Putamen (tissue), 1 donor: ENCODE results near the gene RGN.
A peak's percentile ranks its signal among the peaks of the same experiment; 100 is the strongest.
"Not testable (repeated sequence)": the region's sequence is repeated elsewhere in the genome, so short reads cannot be mapped to it uniquely, and the experiment has no call there.

Experiments used
- DNase-seq: peaks from one replicate; pipeline ENCODE4 v3.0.0-alpha.2; 2016; ENCODE audit warnings: low spot score

RGN gene

DNA sequence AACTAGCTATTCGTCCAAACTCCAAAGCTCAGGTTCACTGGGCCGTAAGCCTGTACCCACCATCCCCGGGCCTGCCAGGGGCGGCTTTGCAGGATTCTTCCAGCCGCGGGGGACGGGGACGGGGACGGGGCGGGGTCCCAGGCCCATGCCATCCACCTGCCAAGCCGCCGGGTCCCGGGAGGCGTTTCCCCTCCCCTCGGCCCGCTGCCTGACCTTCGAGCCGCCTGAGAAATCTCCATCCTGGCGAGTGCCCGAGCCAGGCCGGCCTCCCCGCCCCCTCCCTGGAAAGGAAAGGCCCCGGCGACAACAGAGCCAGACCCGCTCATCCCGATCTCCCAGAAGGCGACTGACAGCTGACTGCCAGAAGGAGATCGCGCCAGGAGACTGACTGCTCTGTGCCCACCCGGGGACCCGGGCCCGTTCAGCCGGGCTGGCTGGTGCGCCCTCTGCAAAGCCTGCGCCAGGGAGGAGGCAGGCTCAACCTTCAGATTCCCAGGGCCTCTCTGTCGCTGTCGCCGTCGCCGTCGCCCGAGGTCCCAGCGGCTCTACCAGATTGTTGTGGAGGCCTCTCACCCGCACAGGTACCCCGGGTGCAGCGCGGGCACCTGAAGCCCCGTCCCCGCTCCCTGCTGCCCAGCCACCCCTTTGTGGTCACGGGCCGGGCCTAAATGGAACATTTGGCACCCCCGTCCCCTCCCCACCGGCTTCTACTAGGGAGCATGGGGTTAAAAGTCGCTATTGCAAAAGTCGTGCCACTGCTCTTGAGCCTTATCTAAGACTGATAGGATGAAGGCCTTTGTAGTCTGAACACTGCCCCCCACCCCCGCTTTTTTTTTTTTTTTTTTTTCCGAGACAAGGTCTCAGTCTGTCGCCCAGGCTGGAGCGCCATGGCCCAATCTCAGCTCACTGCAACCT is at the start of gene RGN:
TSS of gene RGN (plus strand) at position 315 of the 915 bp plus-strand sequence. CDS start 2,702 bp downstream, outside the sequence.
- no peak for DNase-seq

DNA sequence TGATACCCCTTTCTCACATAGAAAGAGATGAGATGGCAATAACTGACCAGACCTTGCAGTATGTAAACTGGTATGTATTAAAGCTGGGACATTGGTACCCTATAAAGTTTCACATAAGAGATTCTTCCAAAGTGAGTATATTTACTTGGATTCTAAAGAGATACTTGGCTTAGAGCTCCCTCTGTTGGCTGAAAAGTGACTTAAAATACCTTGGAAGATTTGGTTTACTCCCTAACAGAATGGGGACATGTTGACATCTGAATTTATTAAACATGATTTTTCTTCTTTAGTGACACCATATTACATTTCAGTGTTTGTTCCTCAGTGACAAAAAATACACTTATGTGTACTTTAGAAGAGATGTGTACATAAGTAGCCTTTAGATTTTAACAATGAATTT is 47.9 kb upstream of the RGN start:
- DNase-seq: peak; percentile 64

- DNase-seq: no peak
Measured at GRCh38 chrX:47047989-47048388, 30.3 kb upstream of the RGN start.

DNA sequence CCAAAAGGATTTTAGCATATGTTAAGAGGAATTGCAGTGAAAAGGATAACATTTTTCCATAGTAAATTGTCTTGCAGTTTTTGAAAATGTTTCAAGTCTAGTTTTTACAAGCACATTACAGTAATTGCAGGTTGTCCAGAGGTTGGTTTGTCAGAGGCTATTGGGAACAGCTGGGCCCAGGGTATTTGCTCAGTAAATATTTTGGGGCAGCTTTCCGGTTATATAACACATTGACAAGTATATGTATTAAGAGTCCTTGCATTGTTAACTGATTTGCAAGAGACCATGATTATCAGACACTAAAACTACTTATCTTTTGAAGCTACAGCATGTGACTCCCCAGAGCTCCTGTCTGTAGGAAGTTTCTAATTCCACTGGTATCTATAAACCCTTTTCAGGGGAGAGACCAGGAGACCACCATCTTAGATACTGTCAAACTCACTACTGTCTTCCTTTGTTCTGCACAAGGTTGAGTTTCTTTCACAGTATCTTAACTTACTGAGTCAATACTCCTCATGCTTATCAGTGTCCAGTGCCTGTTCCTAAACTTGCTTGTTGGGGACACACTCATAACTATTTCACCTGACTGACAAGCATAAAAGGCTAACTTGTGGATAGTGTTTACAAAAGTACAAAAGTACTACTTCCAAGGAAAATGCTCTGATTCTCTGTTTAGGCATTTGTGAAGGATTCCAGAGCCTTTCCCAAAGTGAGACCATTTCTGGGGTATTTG is 18.9 kb upstream of the RGN start:
- no peak for DNase-seq

DNA sequence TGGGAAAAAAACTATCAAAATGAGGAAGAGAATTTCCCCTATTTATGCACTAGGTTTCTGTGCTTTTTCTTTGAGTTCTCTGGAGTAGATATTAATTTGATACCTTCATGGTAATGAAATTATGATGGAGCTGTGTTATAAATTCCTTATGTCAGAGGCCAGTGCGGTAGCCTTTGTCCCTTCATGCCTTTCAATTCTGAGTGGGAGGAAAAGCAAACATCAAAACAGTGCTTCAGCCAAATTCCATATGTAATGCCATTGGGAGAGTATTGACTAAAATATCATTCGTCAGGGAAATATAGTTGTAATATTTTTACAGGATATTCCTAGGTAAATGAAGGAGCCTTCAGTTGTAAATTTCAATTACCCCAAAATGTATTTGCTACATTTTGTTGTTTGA is 17.5 kb upstream of the RGN start:
- no peak for DNase-seq

DNA sequence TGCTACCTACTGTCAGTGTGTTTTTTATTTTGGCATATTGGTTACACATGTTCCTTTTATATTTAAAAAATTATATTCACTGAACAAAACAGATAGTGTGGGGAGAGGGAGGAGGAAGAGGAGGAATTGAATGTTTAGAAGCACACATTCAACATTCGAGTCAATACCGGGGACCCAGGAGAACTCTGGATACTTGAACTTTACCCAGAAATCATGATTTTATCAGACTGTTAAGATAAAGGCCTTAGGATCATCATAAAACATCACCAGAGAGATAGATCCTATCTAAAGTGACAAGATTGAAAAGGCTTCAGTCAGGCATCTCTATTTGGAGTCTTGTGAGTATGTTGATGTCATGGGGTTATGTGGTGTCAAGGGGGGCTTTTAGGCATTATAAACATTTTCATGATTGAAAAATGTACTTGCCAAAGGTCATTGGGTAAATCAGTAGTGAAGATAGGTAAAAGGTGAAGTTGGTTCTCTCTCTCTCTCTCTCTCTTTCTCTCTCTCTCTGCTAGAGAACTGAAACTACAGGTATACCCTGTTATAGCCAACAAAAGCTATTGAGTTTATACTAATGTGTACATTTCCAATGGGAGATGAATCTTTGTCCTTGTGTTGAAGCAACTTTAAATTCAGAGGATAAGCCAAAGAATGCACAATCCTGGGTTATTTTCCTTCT is 16.9 kb upstream of the RGN start:
- no peak for DNase-seq

DNA sequence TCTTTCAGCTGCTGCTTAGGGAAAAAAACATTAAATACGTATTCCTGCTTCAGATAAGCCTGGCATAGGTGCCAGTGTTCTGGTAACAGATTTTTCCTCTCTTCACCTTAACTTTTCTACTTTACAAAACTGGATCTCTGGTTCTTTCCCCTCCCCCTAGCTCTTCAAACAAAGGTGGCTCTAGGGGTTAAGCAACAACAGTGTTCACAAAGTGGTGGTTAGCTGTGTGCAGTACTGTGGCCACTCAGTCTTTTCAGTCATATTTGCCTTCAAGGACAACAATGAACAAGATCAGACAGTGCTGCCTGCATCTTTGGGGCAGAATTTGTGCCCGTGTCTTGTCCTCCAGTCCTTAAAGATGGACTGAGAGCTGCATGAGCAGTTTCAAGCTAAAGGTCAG is 15.1 kb upstream of the RGN start:
- DNase-seq: no peak

- no peak for DNase-seq
Measured at GRCh38 chrX:47068214-47068613, 10.0 kb upstream of the RGN start.

DNA sequence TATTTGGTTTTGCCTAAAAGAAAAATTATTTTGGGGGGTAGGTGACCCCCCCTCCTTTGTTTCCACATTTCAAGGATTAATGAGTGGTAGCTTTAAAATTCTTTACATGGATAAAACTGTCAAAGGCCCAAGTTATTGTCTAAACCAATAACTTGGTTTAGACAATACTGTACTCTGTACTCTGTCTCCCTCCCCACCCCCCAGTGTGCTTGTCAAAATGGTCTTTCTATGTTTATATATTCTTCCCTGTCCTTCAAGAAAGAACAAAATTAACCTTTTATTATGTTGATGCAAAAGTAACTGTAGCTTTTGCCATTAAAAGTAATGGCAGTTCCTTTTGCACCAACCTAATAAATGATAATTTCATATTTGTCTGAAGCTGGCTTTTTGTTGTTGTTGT is 9.5 kb upstream of the RGN start:
- no peak for DNase-seq

GRCh38 chrX:47080215-47080914 is 2.1 kb downstream of the RGN start:
- DNase-seq: no peak

DNA sequence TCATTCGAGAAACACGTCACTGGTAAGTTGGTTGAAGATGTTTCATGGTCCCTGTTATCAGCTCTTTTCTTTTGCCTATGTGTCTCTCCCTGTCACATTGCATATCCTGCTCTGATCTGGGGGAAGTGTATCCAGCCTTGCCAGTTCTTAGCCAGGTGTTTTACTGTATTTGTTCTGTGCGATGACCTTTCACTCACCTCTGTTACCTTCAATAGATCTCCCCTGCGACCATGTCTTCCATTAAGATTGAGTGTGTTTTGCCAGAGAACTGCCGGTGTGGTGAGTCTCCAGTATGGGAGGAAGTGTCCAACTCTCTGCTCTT is 2.6 kb downstream of the RGN start:
- no peak for DNase-seq

DNA sequence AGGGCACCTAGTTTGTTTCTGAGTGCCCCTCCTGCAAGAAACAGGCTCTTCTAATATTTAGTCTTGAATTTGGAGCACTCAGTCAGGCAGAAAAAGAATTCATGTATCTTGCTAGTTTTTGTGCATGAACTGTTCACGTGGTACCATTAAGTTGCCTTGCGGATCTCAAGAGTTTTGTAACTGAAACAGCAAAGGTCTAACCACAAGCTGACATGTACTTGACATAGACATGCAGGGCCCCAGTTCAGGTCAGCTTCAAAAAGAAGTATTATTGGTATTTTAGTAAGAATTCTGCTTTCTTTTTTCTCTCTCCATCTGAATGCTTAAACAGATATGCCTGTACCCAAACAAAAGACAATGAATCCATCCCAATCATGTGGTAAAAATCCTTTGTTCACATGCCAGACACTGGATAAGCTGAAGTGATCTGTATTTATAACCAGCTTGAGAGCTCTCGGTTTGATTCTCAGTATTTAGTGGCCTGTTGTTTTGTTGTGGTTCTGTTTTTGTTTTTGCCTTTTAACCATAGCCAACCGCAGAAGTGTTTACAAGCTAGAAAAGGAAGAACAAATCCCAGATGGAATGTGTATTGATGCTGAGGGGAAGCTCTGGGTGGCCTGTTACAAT is 13.0 kb downstream of the RGN start:
- peak; percentile 28 for DNase-seq

- no peak for DNase-seq
Measured at GRCh38 chrX:47093248-47093647, 15.0 kb downstream of the RGN start.

- no peak for DNase-seq
Measured at GRCh38 chrX:47093860-47094259, 15.6 kb downstream of the RGN start.

DNA sequence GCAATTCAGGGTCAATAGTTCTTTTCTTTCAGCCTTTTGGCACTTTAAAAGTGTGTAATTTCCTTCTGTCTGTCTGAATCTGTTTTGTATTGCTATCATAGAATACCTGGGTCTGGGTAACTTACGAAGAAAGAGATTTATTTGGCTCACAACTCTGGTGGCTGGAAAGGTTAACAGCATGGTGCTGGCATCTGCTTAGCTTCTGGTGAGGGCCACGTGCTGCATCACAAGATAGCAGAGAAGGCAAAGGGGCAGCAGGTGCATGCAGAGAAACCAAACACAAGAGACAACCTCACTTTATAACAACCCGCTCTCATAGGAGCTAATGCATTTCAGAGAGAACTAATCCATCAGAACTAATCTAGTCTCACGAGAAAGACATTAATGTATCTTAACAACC is 18.8 kb downstream of the RGN start:
- no peak for DNase-seq

DNA sequence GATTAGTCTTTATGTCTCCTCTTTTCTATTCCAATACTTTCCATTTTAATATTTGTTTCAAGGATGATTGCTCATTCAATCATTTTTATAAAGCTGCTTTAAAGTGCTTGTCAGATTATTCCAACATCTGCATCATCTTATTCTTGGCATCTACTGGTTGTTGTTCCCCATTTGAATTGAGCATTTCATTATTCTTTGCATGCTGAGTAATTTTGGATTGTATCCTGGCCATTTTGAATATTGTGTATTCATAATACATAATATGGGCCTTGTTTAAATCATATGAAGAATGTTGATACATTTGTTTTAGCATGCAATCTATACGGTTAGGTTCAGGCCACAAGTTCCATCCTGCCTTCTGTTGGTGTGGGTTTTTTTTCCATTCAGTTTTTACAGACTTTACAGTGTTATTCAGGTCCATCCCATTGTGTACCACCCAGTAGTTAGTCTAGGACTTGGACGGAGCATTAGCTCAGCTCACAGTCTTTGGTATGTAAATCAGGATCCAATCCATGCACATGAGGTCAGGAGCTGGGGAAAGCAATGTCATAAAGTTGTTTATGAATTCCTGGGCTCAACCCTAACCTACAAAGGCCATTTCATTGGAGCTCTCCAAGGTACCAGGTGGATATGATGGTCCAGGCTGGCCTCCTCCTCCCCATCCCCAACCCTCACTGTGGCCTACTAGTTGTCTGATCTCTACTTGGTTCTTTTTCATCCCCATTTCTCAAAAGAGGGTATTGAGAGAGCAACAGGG is 20.3 kb downstream of the RGN start:
- no peak for DNase-seq

GRCh38 chrX:47101206-47101605 is 23.0 kb downstream of the RGN start:
- DNase-seq: no peak

GRCh38 chrX:47110936-47111615 is 32.8 kb downstream of the RGN start:
- DNase-seq: not testable (repeated sequence)

- DNase-seq: no peak
Measured at GRCh38 chrX:47112316-47112954, 34.2 kb downstream of the RGN start.

DNA sequence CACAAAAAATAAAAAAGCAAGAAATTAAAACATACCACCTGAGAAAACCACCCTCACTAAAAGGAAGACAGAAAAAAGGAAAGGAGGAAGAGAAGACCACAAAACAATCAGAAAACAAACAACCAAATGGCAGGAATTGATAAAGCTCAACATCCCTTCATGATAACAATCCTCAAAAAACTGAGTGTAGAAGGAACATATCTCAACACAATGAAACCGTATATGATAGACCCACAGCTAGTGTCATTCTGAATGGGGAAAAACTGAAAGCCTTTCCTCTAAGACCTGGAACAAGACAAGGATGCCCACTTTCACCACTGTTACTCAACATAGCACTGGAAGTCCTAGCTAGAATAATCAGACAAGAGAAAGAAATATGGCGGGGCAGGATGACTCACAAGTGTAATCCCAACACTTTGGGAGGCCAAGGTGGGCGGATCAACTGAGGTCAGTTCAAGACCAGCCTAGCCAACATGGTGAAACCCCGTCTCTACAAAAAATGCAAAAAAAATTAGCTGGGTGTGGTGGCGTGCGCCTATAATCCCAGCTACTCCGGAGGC is 38.4 kb downstream of the RGN start:
- not testable (repeated sequence) for DNase-seq
